AG09319 (cell line): ENCODE results near the gene METTL8.

Experiments used
- DNase-seq: peaks from one replicate; pipeline ENCODE4 v3.0.0-alpha.2; 2010; ENCODE audit warnings: low read depth; ENCODE audit errors: extremely low read depth
- CTCF ChIP-seq: IDR thresholded peaks from 2 replicates; pipeline ENCODE4 v1.5.1; 2011; ENCODE audit warnings: low read depth, mild to moderate bottlenecking, inconsistent platforms, low read length, moderate library complexity

Gene METTL8

GRCh38 chr2:171406044-171406443 lies 27.7 kb downstream of the METTL8 start:
- DNase-seq = no peak
- no peak for TF ChIP-seq CTCF

DNA sequence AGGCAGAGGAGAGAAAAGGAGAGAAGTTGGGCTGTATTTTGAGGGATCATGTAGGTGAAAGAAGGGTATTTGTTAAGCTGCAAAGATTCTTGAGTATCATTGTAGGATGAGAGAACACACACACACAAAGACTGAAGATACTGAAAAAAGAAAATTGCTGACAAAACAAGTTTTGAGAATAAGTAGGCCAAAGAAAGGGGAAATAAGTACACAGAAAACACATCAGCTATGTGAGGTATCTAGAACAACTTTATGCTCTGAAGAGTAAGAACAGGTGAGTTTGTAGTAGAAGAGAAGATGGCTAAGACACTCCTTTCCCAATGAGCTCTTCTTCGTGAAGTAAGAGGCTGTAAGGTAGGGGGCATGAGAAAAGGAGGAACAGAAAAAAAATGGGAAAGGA lies 28.2 kb downstream of the METTL8 start:
- TF ChIP-seq CTCF = no peak
- DNase-seq = no peak

DNA sequence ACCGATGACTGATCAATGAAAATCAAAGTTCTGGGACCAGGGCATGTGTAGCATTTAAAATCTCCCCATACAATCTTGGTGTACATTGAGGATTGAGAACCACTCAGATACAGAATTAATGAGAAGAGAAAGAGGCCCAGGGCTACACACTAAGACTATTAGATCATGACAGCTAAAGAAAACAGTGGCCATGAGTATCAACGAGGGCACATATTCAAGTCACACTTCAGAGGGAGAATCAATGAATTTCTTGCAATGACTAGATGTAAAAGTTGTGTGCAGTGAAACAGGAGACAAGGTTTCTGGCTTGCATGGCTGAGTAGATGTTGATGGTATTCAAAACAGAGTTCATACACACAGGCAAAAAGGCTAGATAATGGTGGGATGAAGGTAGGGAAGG lies 29.1 kb downstream of the METTL8 start:
- DNase-seq = no peak
- no peak for TF ChIP-seq CTCF

DNA sequence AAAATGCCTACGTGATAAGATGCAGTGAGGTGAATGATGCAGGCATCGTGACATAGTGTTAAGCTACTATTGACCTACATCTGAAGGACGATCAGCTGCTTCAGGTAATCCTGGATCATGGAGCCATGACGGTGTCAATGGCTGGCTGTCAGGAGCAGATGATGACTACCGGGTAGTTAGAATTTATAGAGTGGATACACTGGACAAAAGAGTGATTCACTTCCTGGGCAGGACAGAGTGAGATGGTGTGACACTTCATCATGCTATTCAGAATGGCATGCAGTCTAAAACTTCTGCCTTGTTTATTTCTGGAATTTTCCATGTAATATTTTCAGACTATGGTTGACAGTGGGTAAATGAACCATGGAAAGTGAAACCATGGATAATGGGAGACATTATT lies 29.5 kb downstream of the METTL8 start:
- TF ChIP-seq CTCF = no peak
- no peak for DNase-seq

- no peak for DNase-seq
Measured at GRCh38 chr2:171402906-171403580, 30.7 kb downstream of the METTL8 start.

GRCh38 chr2:171401947-171402346 lies 31.8 kb downstream of the METTL8 start:
- TF ChIP-seq CTCF = no peak
- no peak for DNase-seq

More at GRCh38 chr2:171402906-171403580, 30.7 kb downstream of the METTL8 start:
- TF ChIP-seq CTCF = no peak

GRCh38 chr2:171400395-171400794 lies 33.4 kb downstream of the METTL8 start:
- no peak for TF ChIP-seq CTCF
- DNase-seq = no peak
